ENCODE results near the gene GLRA3. TPM values are rescaled to one million over a fixed set of nuclear protein-coding genes. Genes with fewer than 3 reads are reported as not detected.
A peak's percentile ranks its signal among the peaks of the same experiment; 100 is the strongest.

The GLRA3 gene
- total and polyA plus RNA-seq, 11 donors, result 0.02 TPM; not detected in 10

DNA sequence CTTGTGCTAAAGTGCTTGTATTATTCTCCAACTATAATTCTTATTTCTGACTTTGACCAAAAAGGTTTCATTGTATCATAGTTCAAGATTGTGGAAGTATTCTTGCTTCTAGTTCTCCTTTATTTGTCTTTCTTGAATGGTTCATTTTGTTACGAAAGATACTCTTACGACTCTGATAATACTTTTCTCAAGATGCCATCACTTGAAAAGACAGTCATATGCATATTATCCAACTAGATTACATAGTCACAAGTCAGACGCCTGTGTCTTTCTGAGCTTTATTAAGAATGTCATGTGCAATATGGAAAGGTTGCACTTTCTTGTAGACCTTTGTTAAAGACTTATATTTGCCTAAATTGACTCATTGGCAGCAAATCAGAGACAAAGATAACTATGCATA lies 235.3 kb downstream of the GLRA3 start:
- Histone ChIP-seq H3K27me3 (no peaks in the 10 kb centered on the region), H3K4me1 (peaks cover 0 to 28% (median 0%) of the 10 kb centered on the region in 12 donors), H3K36me3 (no peaks in the 10 kb centered on the region), H3K9me3 (no peaks in the 10 kb centered on the region), H3K4me3 (no peak overlapping the region), H3K27ac (no peak overlapping the region)
- TF ChIP-seq POLR2A (IDR thresholded peaks at IDR 0.05), result no peak
- TF ChIP-seq, protein P1, sequence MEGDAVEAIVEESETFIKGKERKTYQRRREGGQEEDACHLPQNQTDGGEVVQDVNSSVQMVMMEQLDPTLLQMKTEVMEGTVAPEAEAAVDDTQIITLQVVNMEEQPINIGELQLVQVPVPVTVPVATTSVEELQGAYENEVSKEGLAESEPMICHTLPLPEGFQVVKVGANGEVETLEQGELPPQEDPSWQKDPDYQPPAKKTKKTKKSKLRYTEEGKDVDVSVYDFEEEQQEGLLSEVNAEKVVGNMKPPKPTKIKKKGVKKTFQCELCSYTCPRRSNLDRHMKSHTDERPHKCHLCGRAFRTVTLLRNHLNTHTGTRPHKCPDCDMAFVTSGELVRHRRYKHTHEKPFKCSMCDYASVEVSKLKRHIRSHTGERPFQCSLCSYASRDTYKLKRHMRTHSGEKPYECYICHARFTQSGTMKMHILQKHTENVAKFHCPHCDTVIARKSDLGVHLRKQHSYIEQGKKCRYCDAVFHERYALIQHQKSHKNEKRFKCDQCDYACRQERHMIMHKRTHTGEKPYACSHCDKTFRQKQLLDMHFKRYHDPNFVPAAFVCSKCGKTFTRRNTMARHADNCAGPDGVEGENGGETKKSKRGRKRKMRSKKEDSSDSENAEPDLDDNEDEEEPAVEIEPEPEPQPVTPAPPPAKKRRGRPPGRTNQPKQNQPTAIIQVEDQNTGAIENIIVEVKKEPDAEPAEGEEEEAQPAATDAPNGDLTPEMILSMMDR (IDR thresholded peaks at IDR 0.05), result no peak
- no peak for DNase-seq
- 86 to 90% (median 88%) methylated on average over 3 of the region's 3 CpGs for WGBS, 4 donors
- ATAC-seq, result no peak
- intact Hi-C loops (cut with DNase I), result no loop called here

DNA sequence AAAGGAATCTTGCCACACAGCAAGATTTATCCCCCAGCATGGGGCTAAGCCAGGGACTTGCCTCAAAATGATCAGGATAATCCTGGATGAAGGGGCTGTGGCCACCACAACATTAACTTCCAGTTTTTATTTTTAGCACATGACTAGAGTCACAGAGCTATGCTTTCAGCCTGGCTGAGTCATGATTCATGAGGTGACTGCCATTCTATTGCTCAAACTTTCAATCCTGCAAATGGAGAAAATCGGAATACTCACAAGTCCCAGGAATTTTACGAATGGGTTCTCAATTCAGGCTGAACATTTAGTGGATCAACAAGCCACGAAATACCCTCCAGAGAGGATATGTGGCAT lies 236.1 kb downstream of the GLRA3 start:
- peak in 1 of 5 donors; percentile 11 for DNase-seq
- no peak for TF ChIP-seq POLR2A (IDR thresholded peaks at IDR 0.05)
- TF ChIP-seq, protein P1 (IDR thresholded peaks at IDR 0.05), result no peak
- Histone ChIP-seq H3K27ac (no peak overlapping the region), H3K4me3 (no peak overlapping the region), H3K9me3 (no peaks in the 10 kb centered on the region), H3K27me3 (no peaks in the 10 kb centered on the region), H3K4me1 (peaks cover 0 to 28% (median 0%) of the 10 kb centered on the region in 12 donors), H3K36me3 (no peaks in the 10 kb centered on the region)
- WGBS, 4 donors, result 73 to 79% (median 76%) methylated on average over 3 of the region's 3 CpGs
- peak in 3 of 4 donors; percentile 64 to 90 (median 82) for ATAC-seq
- intact Hi-C loops (cut with DNase I), result no loop called here

DNA sequence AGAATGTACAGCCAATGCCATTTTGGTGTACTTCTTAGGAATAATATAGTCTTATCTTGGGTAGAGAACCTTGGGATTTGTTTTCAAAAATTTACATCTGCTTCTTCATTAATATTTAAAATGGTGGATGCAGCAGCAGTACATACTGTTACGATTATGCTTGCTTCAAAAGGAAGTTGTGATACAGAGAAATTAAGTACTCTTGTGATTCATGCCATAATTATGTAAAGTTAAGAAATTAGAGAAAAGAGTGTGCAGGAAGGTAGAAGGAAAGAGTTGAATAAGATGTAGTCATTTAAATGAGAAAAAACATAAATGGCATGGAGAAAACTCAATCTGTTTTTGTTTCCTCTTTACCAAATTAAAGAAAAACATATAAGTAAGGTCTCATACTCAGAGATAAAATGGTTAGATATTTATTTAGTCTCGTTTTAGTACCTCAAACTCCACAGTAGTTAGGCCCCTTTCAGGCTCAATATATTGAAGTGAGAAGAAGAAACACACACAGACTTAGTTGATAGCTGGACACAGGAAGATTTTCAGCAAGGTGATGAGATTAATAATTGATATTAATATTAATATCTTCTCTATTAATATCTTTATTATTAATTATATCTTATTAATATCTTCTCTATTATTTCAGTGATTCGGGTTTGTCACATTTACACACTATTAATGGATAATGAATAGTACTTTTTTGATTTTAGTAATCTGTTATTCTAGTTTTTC lies 236.6 kb downstream of the GLRA3 start:
- Histone ChIP-seq H3K27ac (no peak overlapping the region), H3K9me3 (no peaks in the 10 kb centered on the region), H3K4me3 (no peak overlapping the region), H3K27me3 (no peaks in the 10 kb centered on the region), H3K4me1 (peaks cover 0 to 28% (median 0%) of the 10 kb centered on the region in 12 donors), H3K36me3 (no peaks in the 10 kb centered on the region)
- no peak for TF ChIP-seq POLR2A (IDR thresholded peaks at IDR 0.05)
- TF ChIP-seq, protein P1 (IDR thresholded peaks at IDR 0.05), result no peak
- DNase-seq (no peak), ATAC-seq (no peak)
- intact Hi-C loops (cut with DNase I), result no loop called here
- WGBS, 4 donors, result 72 to 77% (median 73%) methylated on average over 3 of the region's 3 CpGs

DNA sequence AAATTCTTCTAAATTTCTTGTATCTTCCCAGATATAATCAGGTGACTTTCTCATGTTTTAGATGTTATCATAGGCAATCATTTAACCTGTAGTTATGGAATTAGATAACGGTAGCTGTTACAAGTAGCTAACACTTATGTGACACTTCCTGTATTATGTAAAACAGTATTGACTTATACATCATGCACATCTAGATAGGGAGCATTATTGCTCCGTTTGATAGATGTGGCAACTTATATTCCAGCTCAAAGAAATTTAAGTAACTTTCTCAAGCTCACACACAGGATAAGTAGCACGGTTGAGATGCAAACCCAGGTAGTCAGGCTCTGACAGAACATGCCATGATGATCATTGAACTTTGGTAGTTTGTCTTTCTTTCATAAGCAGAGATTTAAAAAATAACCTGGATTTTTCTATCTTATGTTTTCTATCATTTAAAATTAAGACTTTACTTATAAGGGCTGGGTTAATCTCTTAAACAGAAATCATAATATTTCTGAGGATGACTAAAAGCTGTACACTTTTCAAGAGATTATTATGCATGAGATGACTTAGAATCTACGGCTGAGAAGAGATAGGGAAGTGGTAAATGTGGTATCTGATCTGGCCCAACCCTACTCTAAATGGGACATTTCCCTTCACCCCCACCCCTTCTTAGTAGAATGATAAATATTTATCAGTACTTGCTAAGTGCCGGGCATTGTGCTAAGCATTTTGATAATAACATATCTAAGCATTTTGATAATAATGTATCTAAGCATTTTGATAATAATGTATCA lies 237.6 kb downstream of the GLRA3 start:
- Histone ChIP-seq H3K4me3 (no peak overlapping the region), H3K4me1 (peaks cover 0 to 28% (median 0%) of the 10 kb centered on the region in 12 donors), H3K27me3 (no peaks in the 10 kb centered on the region), H3K36me3 (no peaks in the 10 kb centered on the region), H3K9me3 (no peaks in the 10 kb centered on the region), H3K27ac (no peak overlapping the region)
- no peak for DNase-seq
- WGBS, 4 donors, result 62 to 72% (median 66%) methylated on average over 5 of the region's 5 CpGs
- ATAC-seq, result peak in 1 of 4 donors; percentile 55
- intact Hi-C loops (cut with DNase I), result no loop called here
- no peak for TF ChIP-seq POLR2A (IDR thresholded peaks at IDR 0.05)
